ENCODE measurements around the gene BRD1.

BRD1 gene

GRCh38 chr22:49807780-49808708, 19.6 kb downstream of the BRD1 start:
- TF ChIP-seq TAF1 (IDR thresholded peaks at IDR 0.05; ENCODE audit: low read depth) (no peak), ZBTB7A (IDR thresholded peaks at IDR 0.05; ENCODE audit: low read depth) (no peak), TEAD4 (IDR thresholded peaks at IDR 0.05) (no peak), NFIC (IDR thresholded peaks at IDR 0.05) (no peak), YY1 (IDR thresholded peaks at IDR 0.05; ENCODE audit: low read depth) (no peak), USF1 (IDR thresholded peaks at IDR 0.05) (no peak), CEBPB (IDR thresholded peaks at IDR 0.05) (no peak), CREB1 (IDR thresholded peaks at IDR 0.05; ENCODE audit: low read depth) (no peak), RAD21 (IDR thresholded peaks at IDR 0.05; ENCODE audit: low read depth) (no peak), EGR1 (IDR thresholded peaks at IDR 0.05) (no peak), FOXM1 (IDR thresholded peaks at IDR 0.05; ENCODE audit: borderline replicate concordance, low read depth) (no peak), TCF12 (IDR thresholded peaks at IDR 0.05; ENCODE audit: low read depth) (no peak)
- TF ChIP-seq, protein P1, sequence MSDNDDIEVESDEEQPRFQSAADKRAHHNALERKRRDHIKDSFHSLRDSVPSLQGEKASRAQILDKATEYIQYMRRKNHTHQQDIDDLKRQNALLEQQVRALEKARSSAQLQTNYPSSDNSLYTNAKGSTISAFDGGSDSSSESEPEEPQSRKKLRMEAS (IDR thresholded peaks at IDR 0.05): no peak
- TF ChIP-seq, protein P2, sequence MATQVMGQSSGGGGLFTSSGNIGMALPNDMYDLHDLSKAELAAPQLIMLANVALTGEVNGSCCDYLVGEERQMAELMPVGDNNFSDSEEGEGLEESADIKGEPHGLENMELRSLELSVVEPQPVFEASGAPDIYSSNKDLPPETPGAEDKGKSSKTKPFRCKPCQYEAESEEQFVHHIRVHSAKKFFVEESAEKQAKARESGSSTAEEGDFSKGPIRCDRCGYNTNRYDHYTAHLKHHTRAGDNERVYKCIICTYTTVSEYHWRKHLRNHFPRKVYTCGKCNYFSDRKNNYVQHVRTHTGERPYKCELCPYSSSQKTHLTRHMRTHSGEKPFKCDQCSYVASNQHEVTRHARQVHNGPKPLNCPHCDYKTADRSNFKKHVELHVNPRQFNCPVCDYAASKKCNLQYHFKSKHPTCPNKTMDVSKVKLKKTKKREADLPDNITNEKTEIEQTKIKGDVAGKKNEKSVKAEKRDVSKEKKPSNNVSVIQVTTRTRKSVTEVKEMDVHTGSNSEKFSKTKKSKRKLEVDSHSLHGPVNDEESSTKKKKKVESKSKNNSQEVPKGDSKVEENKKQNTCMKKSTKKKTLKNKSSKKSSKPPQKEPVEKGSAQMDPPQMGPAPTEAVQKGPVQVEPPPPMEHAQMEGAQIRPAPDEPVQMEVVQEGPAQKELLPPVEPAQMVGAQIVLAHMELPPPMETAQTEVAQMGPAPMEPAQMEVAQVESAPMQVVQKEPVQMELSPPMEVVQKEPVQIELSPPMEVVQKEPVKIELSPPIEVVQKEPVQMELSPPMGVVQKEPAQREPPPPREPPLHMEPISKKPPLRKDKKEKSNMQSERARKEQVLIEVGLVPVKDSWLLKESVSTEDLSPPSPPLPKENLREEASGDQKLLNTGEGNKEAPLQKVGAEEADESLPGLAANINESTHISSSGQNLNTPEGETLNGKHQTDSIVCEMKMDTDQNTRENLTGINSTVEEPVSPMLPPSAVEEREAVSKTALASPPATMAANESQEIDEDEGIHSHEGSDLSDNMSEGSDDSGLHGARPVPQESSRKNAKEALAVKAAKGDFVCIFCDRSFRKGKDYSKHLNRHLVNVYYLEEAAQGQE (IDR thresholded peaks at IDR 0.05; ENCODE audit: low read depth): no peak

GRCh38 chr22:49807129-49807528, 20.5 kb downstream of the BRD1 start:
- TF ChIP-seq EP300 (IDR thresholded peaks at IDR 0.05; ENCODE audit: borderline replicate concordance) (no peak), USF1 (IDR thresholded peaks at IDR 0.05) (no peak), CEBPB (IDR thresholded peaks at IDR 0.05) (no peak)

GRCh38 chr22:49803737-49804375, 23.8 kb downstream of the BRD1 start:
- TF ChIP-seq TAF1 (IDR thresholded peaks at IDR 0.05; ENCODE audit: low read depth) (no peak), CREB1 (IDR thresholded peaks at IDR 0.05; ENCODE audit: low read depth) (no peak), USF1 (IDR thresholded peaks at IDR 0.05) (no peak), FOXM1 (IDR thresholded peaks at IDR 0.05; ENCODE audit: borderline replicate concordance, low read depth) (no peak), CEBPB (IDR thresholded peaks at IDR 0.05) (no peak), ZBTB7A (IDR thresholded peaks at IDR 0.05; ENCODE audit: low read depth) (no peak)
- TF ChIP-seq, protein P1 (IDR thresholded peaks at IDR 0.05): no peak

GRCh38 chr22:49803134-49803533, 24.5 kb downstream of the BRD1 start:
- TF ChIP-seq YY1 (IDR thresholded peaks at IDR 0.05; ENCODE audit: low read depth) (no peak), CEBPB (IDR thresholded peaks at IDR 0.05) (no peak), TAF1 (IDR thresholded peaks at IDR 0.05; ENCODE audit: low read depth) (no peak), FOXM1 (IDR thresholded peaks at IDR 0.05; ENCODE audit: borderline replicate concordance, low read depth) (no peak), ZBTB7A (IDR thresholded peaks at IDR 0.05; ENCODE audit: low read depth) (no peak), EP300 (IDR thresholded peaks at IDR 0.05; ENCODE audit: borderline replicate concordance) (no peak), EGR1 (IDR thresholded peaks at IDR 0.05) (no peak), USF1 (IDR thresholded peaks at IDR 0.05) (no peak), NFIC (IDR thresholded peaks at IDR 0.05) (no peak), TCF12 (IDR thresholded peaks at IDR 0.05; ENCODE audit: low read depth) (no peak), TEAD4 (IDR thresholded peaks at IDR 0.05) (no peak), RAD21 (IDR thresholded peaks at IDR 0.05; ENCODE audit: low read depth) (no peak), CREB1 (IDR thresholded peaks at IDR 0.05; ENCODE audit: low read depth) (no peak)
- TF ChIP-seq, protein P1 (IDR thresholded peaks at IDR 0.05): no peak
- TF ChIP-seq, protein P2 (IDR thresholded peaks at IDR 0.05; ENCODE audit: low read depth): no peak
